ENCODE data around the gene GPR4. TPM values are rescaled to one million over a fixed set of nuclear protein-coding genes. Genes with fewer than 3 reads are reported as not detected.
A peak's percentile ranks its signal among the peaks of the same experiment; 100 is the strongest.

Gene GPR4
- total RNA-seq, 4 donors from 2014 or later = 0.27 to 1.4 (median 0.43) TPM

DNA sequence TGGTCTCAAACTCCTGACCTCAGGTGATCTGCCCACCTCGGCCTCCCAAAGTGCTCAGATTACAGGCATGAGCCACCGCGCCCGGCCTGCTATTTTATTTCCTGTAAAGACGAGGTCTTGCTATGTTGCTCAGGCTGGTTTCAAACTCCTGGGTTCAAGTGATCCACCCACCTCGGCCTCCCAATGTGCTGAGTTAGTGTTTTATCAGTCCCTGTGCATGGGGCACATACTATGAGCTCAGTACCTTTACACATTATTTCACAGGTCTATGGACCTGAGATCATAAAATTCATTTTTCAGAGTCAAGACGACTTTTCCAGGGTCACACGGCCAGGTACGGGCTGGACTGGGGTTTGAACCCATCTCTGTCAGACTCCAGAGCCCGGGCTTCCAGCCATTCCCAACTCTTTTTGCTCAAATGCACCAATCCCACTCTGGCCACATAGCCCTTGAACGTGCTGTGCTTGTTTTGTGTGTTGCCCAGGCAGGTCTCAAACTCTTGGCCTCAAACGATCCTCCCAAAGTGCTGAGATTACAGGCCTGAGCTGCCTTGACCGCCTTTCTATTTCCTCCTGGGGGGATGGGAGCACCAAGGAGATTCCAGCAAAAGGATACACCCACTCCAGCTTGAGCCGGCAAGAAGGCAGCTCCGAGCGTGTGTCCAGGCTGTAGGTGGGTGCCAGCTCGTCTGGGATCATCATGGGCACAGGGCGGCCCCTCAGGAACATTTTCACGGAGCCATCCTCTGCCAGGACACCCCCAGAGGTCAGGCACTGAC, 36.1 kb upstream of the GPR4 start:
- DNase-seq = peak; percentile 63
- in situ Hi-C loops (cut with MboI; ENCODE audit: low pct_ligation_motif_present in 1 of 4, low pct_unique_long_range_greater_than_20kb in 1 of 4, low sequenced_read_pairs in 3 of 4) = no loop called here

DNA sequence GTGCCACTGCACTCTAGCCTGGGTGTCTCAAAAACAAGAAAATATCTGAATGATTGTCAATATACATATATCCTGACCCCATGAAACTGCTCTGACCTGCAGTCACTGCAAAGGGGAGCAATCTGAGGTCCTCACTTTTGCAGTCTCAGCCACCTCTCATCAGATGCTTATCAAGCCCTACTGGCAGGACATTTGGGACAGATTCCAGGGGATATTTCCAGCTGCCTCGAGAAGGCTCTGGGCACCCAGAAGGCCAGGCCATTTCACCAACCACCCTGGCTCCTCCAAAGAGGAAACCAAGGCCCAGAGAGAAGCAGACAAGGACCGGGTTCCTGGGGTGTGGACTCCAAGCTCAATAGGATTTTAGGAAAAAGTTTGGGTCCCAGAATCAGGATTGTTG, 34.9 kb upstream of the GPR4 start:
- in situ Hi-C loops (cut with MboI; ENCODE audit: low pct_ligation_motif_present in 1 of 4, low pct_unique_long_range_greater_than_20kb in 1 of 4, low sequenced_read_pairs in 3 of 4) (no loop called here), intact Hi-C loops (cut with DNase I; ENCODE audit: low total_unique reads) (no loop called here)
- WGBS, 2 donors (ENCODE audit: low coverage in 1 of 2) = 72% methylated on average over 2 of the region's 2 CpGs; no CpG with 5 or more reads in 1 of the 2 donors
- no peaks in the 10 kb centered on the region for H3K27me3 ChIP-seq
- no peak overlapping the region for H3K4me3 ChIP-seq
- no peaks in the 10 kb centered on the region for H3K9me3 ChIP-seq
- TF ChIP-seq EP300 (IDR thresholded peaks at IDR 0.05; ENCODE audit: low read depth) (no peak), POLR2A (IDR thresholded peaks at IDR 0.05) (no peak), POLR2AphosphoS5 (IDR thresholded peaks at IDR 0.05) (no peak)
- TF ChIP-seq, protein P1, sequence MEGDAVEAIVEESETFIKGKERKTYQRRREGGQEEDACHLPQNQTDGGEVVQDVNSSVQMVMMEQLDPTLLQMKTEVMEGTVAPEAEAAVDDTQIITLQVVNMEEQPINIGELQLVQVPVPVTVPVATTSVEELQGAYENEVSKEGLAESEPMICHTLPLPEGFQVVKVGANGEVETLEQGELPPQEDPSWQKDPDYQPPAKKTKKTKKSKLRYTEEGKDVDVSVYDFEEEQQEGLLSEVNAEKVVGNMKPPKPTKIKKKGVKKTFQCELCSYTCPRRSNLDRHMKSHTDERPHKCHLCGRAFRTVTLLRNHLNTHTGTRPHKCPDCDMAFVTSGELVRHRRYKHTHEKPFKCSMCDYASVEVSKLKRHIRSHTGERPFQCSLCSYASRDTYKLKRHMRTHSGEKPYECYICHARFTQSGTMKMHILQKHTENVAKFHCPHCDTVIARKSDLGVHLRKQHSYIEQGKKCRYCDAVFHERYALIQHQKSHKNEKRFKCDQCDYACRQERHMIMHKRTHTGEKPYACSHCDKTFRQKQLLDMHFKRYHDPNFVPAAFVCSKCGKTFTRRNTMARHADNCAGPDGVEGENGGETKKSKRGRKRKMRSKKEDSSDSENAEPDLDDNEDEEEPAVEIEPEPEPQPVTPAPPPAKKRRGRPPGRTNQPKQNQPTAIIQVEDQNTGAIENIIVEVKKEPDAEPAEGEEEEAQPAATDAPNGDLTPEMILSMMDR (IDR thresholded peaks at IDR 0.05) = no peak
- no peak overlapping the region for H3K27ac ChIP-seq
- DNase-seq = no peak
- peaks cover 3 to 37% (median 28%) of the 10 kb centered on the region in 4 donors for H3K4me1 ChIP-seq
- no peaks in the 10 kb centered on the region for H3K36me3 ChIP-seq

More for the DNA sequence above, 36.1 kb upstream of the GPR4 start:
- peak overlapping the region in 3 of 4 donors; percentile 62 to 75 (median 65) for H3K4me3 ChIP-seq
- intact Hi-C loops (cut with DNase I; ENCODE audit: low total_unique reads) = no loop called here
- TF ChIP-seq POLR2AphosphoS5 (IDR thresholded peaks at IDR 0.05) (peak in 1 of 3 donors; percentile 29), EP300 (IDR thresholded peaks at IDR 0.05; ENCODE audit: low read depth) (no peak), POLR2A (IDR thresholded peaks at IDR 0.05) (peak; percentile 63)
- TF ChIP-seq, protein P1 (IDR thresholded peaks at IDR 0.05) = no peak
- peaks cover 3 to 43% (median 36%) of the 10 kb centered on the region in 4 donors for H3K4me1 ChIP-seq
- H3K9me3 ChIP-seq = no peaks in the 10 kb centered on the region
- H3K36me3 ChIP-seq = no peaks in the 10 kb centered on the region
- H3K27me3 ChIP-seq = no peaks in the 10 kb centered on the region
- 55% methylated on average over 19 of the region's 19 CpGs; no CpG with 5 or more reads in 1 of the 2 donors for WGBS, 2 donors (ENCODE audit: low coverage in 1 of 2)
- peak overlapping the region; percentile 42 to 87 (median 82) for H3K27ac ChIP-seq

DNA sequence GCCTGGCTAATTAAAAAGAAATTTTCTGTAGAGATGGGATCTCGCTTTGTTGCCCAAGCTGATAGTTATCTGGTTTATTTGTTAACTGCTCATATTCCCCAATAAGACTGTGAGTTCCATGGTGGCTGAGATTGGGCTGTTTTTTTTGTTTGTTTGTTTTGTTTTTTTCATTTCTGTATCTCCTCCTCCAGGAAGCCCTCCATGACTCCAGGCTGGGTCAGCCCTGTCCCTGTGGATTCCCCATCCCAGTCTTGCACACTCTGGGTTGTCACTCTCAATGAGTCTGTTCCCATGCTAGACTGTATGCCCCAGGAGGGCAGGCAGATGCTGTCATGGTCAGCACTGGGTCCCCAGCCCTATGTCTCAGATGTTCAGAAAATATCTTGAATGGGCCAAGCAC, 34.3 kb upstream of the GPR4 start:
- WGBS, 2 donors (ENCODE audit: low coverage in 1 of 2) = 96 to 100% methylated on average over 1 of the region's 1 CpG
- no peaks in the 10 kb centered on the region for H3K27me3 ChIP-seq
- H3K36me3 ChIP-seq = no peaks in the 10 kb centered on the region
- TF ChIP-seq POLR2A (IDR thresholded peaks at IDR 0.05) = no peak
- TF ChIP-seq EP300 (IDR thresholded peaks at IDR 0.05; ENCODE audit: low read depth) = no peak
- TF ChIP-seq, protein P1 (IDR thresholded peaks at IDR 0.05) = no peak
- no peak for TF ChIP-seq POLR2AphosphoS5 (IDR thresholded peaks at IDR 0.05)
- in situ Hi-C loops (cut with MboI; ENCODE audit: low pct_ligation_motif_present in 1 of 4, low pct_unique_long_range_greater_than_20kb in 1 of 4, low sequenced_read_pairs in 3 of 4) (no loop called here), intact Hi-C loops (cut with DNase I; ENCODE audit: low total_unique reads) (no loop called here)
- H3K4me3 ChIP-seq = no peak overlapping the region
- H3K27ac ChIP-seq = no peak overlapping the region
- DNase-seq = no peak
- peaks cover 3 to 31% (median 22%) of the 10 kb centered on the region in 4 donors for H3K4me1 ChIP-seq
- no peaks in the 10 kb centered on the region for H3K9me3 ChIP-seq

DNA sequence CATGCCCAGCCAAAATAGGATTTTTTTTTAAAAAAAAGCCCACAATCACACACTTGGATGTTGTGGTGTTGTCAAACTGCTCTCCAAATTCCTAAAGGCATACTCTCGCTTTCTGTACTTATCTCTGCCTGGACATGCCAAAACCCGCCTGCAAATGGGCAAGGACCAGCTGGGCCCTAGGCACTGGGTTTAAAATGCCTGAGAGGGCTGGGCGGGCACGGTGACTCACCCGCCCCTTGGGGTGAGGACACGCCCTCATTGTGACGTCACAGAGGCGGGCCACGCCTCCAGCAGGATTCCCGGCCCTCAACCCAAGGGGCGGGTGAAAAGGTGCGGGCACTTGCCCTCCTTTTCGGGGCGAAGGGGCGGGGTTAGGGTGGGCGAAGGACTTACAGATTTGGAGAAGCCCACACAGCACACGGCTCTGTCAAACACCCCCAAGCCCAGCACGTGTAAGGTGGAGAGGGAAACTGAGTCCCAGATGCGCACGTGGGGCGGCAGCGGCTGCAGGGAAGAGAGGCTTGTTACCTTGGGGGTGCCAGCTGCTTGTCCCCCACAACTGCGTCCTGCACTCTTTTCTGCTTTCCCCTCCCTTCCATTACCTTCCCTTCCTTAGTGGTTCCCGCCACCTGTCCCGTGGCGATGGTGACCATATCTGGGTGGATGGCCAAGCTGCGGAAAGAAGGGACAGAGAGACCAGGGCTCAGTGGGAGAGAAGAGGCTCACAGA, 30.6 kb upstream of the GPR4 start:
- DNase-seq = peak; percentile 70
- Histone ChIP-seq H3K4me1 (peaks cover 0 to 8% (median 3%) of the 10 kb centered on the region in 4 donors), H3K27me3 (no peaks in the 10 kb centered on the region), H3K27ac (no peak overlapping the region), H3K36me3 (peaks cover 0 to 6% (median 3%) of the 10 kb centered on the region in 4 donors), H3K4me3 (no peak overlapping the region), H3K9me3 (no peaks in the 10 kb centered on the region)
- in situ Hi-C loops (cut with MboI; ENCODE audit: low pct_ligation_motif_present in 1 of 4, low pct_unique_long_range_greater_than_20kb in 1 of 4, low sequenced_read_pairs in 3 of 4) (no loop called here), intact Hi-C loops (cut with DNase I; ENCODE audit: low total_unique reads) (no loop called here)
- no peak for TF ChIP-seq POLR2AphosphoS5 (IDR thresholded peaks at IDR 0.05)
- TF ChIP-seq, protein P1 (IDR thresholded peaks at IDR 0.05) = no peak
- no peak for TF ChIP-seq EP300 (IDR thresholded peaks at IDR 0.05; ENCODE audit: low read depth)
- no peak for TF ChIP-seq POLR2A (IDR thresholded peaks at IDR 0.05)
- WGBS, 2 donors (ENCODE audit: low coverage in 1 of 2) = 63 to 93% methylated on average over 10 to 26 of the region's 27 CpGs
